GM20000 (cell line): ENCODE results near the gene RBM27.
A peak's percentile ranks its signal among the peaks of the same experiment; 100 is the strongest.
"Not testable (repeated sequence)": the region's sequence is repeated elsewhere in the genome, so short reads cannot be mapped to it uniquely, and the experiment has no call there.

Source experiments
- DNase-seq: peaks from one replicate; pipeline ENCODE4 v3.0.0; 2012; ENCODE audit warnings: low spot score
- CTCF ChIP-seq: IDR thresholded peaks from 2 replicates; pipeline ENCODE4 v1.5.1; 2012; ENCODE audit warnings: mild to moderate bottlenecking, control low read depth; ENCODE audit errors: extremely low read depth, missing control alignments

Gene RBM27

DNA sequence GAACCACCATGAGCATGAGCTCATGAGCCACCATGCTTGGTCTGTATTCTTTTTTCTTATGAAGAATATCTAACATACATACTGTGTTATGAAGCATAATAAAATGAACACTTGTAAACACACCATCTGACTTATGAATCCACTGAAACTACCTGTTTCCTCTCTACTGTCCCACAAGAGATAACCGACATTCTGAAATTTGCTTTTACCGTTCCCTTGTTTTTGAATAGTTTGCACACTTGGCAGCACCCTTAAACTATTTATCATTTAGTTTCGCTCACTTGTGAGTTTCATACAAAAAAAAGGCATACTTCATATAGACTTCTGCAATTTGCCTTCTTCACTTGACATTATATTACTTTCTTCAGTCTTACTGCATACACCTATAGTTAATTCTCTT lies 29.8 kb upstream of the RBM27 start:
- TF ChIP-seq CTCF: no peak
- DNase-seq: peak; percentile 44

DNA sequence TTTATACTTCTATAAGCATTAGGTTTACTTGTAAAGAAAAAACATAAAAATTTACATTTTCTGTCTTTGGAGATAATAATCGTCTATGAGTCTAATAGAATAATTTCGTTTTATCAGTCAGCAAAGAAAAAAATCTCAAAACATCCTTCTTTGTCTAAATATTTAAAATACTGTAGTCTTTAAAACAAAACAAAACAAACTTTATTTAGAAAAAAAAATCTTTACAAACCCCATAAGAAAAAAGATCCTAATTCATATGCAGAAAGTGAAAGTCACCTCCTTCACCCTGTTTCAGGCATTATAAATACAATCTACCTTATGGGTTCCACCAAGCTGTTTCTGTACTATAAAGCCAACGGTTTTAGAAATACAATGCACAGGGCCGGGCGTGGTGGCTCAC lies 26.6 kb upstream of the RBM27 start:
- DNase-seq: no peak
- TF ChIP-seq CTCF: no peak

GRCh38 chr5:146179696-146180095 lies 23.7 kb upstream of the RBM27 start:
- no peak for DNase-seq
- TF ChIP-seq CTCF: no peak

DNA sequence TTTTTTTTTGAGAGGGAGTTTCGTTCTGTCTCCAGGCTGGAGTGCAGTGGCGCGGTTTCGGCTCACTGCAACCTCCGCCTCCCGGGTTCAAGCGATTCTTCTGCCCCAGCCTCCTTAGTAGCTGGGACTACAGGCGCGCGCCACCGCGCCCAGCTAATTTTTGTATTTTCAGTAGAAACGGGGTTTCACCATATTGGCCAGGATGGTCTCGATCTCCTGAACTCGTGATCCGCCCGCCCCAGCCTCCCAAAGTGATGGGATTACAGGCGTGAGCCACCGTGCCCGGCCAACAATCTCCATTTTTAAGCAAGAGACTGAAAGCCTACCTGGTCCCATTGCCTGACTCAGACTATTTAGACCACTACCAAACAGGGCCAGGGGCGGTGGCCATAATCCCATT lies 20.0 kb upstream of the RBM27 start:
- not testable (repeated sequence) for DNase-seq

GRCh38 chr5:146185161-146185560 lies 18.2 kb upstream of the RBM27 start:
- TF ChIP-seq CTCF: no peak
- no peak for DNase-seq

DNA sequence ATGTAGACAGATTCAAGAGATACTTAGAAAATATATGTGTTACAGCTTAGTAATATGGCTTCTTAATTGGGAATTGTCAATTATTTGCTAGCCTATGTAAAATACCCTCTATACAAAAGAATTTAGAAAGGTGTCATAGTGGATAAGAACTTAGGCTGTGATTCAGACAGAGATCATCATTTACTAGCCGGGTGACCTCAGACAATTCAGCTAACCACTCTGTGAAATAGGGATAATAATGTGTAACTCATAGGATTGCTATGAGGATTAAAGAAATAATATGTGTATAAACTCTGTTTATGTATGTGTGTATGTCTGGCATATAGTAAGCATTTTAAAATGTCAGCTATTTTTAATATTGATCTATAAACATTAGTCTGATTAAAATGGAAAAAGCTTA lies 15.0 kb upstream of the RBM27 start:
- TF ChIP-seq CTCF: no peak
- no peak for DNase-seq

GRCh38 chr5:146192571-146193043 lies 10.8 kb upstream of the RBM27 start:
- no peak for DNase-seq
- no peak for TF ChIP-seq CTCF

DNA sequence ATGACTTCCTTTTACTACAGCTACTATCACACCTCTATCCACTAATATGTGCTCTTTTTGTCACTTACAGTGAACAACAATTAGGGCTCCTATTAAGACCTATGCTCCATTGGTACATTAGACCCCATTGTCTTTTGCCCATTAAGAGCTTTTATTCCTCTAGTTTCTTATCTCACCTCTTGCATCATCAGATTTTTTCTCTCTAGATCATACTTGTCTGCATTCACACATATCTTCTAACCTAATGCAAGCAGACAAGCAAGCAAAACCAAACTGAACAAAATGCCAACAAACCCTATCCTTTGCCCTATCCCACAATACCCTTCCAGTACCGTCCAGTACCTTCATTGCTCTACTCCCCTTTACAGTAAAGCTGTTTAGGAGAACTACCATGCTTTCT lies 10.1 kb upstream of the RBM27 start:
- DNase-seq: no peak
- no peak for TF ChIP-seq CTCF

GRCh38 chr5:146194997-146195396 lies 8.4 kb upstream of the RBM27 start:
- DNase-seq: not testable (repeated sequence)
